ENCODE data around the gene ROCK2.
A peak's percentile ranks its signal among the peaks of the same experiment; 100 is the strongest.

Gene ROCK2

GRCh38 chr2:11292464-11293255 is 51.8 kb downstream of the ROCK2 start:
- DNase-seq (ENCODE audit: low read depth): peak; percentile 62
- no peak overlapping the region for H3K4me3 ChIP-seq (ENCODE audit: control insufficient read depth, low read depth, low read length)
- TF ChIP-seq CTCF (conservative IDR thresholded peaks at IDR 0.05; ENCODE audit: control insufficient read depth, insufficient read depth, low read depth, low read length): no peak

GRCh38 chr2:11290713-11291112 is 53.7 kb downstream of the ROCK2 start:
- no peak for DNase-seq (ENCODE audit: low read depth)
- TF ChIP-seq CTCF (conservative IDR thresholded peaks at IDR 0.05; ENCODE audit: control insufficient read depth, insufficient read depth, low read depth, low read length): no peak
- no peak overlapping the region for H3K4me3 ChIP-seq (ENCODE audit: control insufficient read depth, low read depth, low read length)

GRCh38 chr2:11290211-11290610 is 54.2 kb downstream of the ROCK2 start:
- DNase-seq (ENCODE audit: low read depth): no peak
- TF ChIP-seq CTCF (conservative IDR thresholded peaks at IDR 0.05; ENCODE audit: control insufficient read depth, insufficient read depth, low read depth, low read length): no peak
- no peak overlapping the region for H3K4me3 ChIP-seq (ENCODE audit: control insufficient read depth, low read depth, low read length)

GRCh38 chr2:11288431-11288830 is 56.0 kb downstream of the ROCK2 start:
- DNase-seq (ENCODE audit: low read depth): no peak
- no peak overlapping the region for H3K4me3 ChIP-seq (ENCODE audit: control insufficient read depth, low read depth, low read length)
- no peak for TF ChIP-seq CTCF (conservative IDR thresholded peaks at IDR 0.05; ENCODE audit: control insufficient read depth, insufficient read depth, low read depth, low read length)

GRCh38 chr2:11286749-11287148 is 57.7 kb downstream of the ROCK2 start:
- no peak overlapping the region for H3K4me3 ChIP-seq (ENCODE audit: control insufficient read depth, low read depth, low read length)
- no peak for TF ChIP-seq CTCF (conservative IDR thresholded peaks at IDR 0.05; ENCODE audit: control insufficient read depth, insufficient read depth, low read depth, low read length)
- peak; percentile 37 for DNase-seq (ENCODE audit: low read depth)

GRCh38 chr2:11286323-11286722 is 58.1 kb downstream of the ROCK2 start:
- no peak for TF ChIP-seq CTCF (conservative IDR thresholded peaks at IDR 0.05; ENCODE audit: control insufficient read depth, insufficient read depth, low read depth, low read length)
- no peak overlapping the region for H3K4me3 ChIP-seq (ENCODE audit: control insufficient read depth, low read depth, low read length)
- DNase-seq (ENCODE audit: low read depth): no peak
